HG02571 (cell line): ENCODE results near the gene NAA10.
"Not testable (repeated sequence)": the region's sequence is repeated elsewhere in the genome, so short reads cannot be mapped to it uniquely, and the experiment has no call there.

Source experiments
- ATAC-seq: cut with Tn5 transposase; IDR thresholded peaks from one replicate; pipeline ENCODE4 v1.9.1; 2021; ENCODE audit warnings: mild to moderate bottlenecking, moderate library complexity; ENCODE audit not compliant: unreplicated experiment

The NAA10 gene

GRCh38 chrX:153934762-153935325 lies at the start of gene NAA10:
Gene NAA10 (minus strand): TSS chrX:153935037. CDS start chrX:153934904, 133 bp downstream.
- peak; percentile 86 for ATAC-seq

GRCh38 chrX:153983321-153983801 lies 48.5 kb upstream of the NAA10 start:
- ATAC-seq = no peak

GRCh38 chrX:153981771-153982533 lies 47.1 kb upstream of the NAA10 start:
- ATAC-seq = no peak

- ATAC-seq = no peak
Measured at GRCh38 chrX:153981231-153981630, 46.4 kb upstream of the NAA10 start.

- ATAC-seq = not testable (repeated sequence)
Measured at GRCh38 chrX:153980394-153980793, 45.6 kb upstream of the NAA10 start.

- ATAC-seq = no peak
Measured at GRCh38 chrX:153974726-153975286, 40.0 kb upstream of the NAA10 start.

- ATAC-seq = no peak
Measured at GRCh38 chrX:153974003-153974725, 39.3 kb upstream of the NAA10 start.

GRCh38 chrX:153973127-153974002 lies 38.5 kb upstream of the NAA10 start:
- ATAC-seq = no peak

GRCh38 chrX:153972368-153973126 lies 37.7 kb upstream of the NAA10 start, which contains the start of gene TMEM187:
Gene TMEM187 (plus strand): TSS chrX:153972754. CDS start chrX:153982063, 9,309 bp downstream.
- ATAC-seq = peak; percentile 38

- ATAC-seq = peak; percentile 38
Measured at GRCh38 chrX:153971450-153972367, 36.9 kb upstream of the NAA10 start, which contains the start of gene HCFC1. Gene HCFC1 (minus strand): TSS chrX:153971818. CDS start chrX:153970840, 978 bp downstream.

- ATAC-seq = peak; percentile 45
Measured at GRCh38 chrX:153971124-153971449, 36.2 kb upstream of the NAA10 start.

- peak; percentile 6 for ATAC-seq
Measured at GRCh38 chrX:153970357-153971123, 35.7 kb upstream of the NAA10 start.

- ATAC-seq = no peak
Measured at GRCh38 chrX:153969904-153970356, 35.1 kb upstream of the NAA10 start.

GRCh38 chrX:153969125-153969903 lies 34.5 kb upstream of the NAA10 start:
- ATAC-seq = no peak

GRCh38 chrX:153968754-153969124 lies 33.9 kb upstream of the NAA10 start:
- no peak for ATAC-seq

GRCh38 chrX:153968255-153968654 lies 33.4 kb upstream of the NAA10 start:
- ATAC-seq = no peak
